Measurements from ENCODE around the gene MATN4. TPM values are rescaled to one million over a fixed set of nuclear protein-coding genes. Genes with fewer than 3 reads are reported as not detected.

The MATN4 gene
- total RNA-seq, 2 experiments from 2014 or later = 0.38 TPM; not detected in 1

DNA sequence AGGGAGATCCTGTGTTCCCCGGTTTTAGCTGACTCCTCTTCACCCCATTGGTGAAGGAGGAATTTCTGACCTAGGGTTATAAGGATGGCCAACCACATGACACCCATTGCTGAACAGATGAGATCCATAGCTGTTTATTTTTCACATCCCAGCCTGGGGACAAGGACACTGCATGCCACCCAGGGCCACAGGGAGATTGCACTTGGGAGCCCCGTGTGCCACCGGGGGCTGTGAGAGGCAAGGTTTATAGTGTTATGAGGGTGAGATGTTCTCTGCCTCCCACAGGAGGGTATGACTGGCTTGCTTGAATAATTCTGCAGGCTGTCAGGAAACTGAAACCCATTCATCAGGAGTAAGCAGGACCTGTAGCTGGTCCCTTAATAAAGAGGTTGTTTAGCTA lies 39.0 kb downstream of the MATN4 start:
- no peaks in the 10 kb centered on the region for H3K36me3 ChIP-seq (ENCODE audit: insufficient read depth, low read length)
- BruUV-seq (replicated peaks) = no TSS peak
- POLR2A ChIA-PET = no interaction called here
- no peaks in the 10 kb centered on the region for H3K4me1 ChIP-seq (ENCODE audit: insufficient read depth, low read length, poor library complexity, severe bottlenecking)
- no peak overlapping the region for H3K4me3 ChIP-seq (ENCODE audit: low read depth, low read length, poor library complexity, severe bottlenecking)
- no peak for DNase-seq (ENCODE audit: low spot score)
- H3K79me2 ChIP-seq (ENCODE audit: insufficient read depth, low read depth, low read length) = no peaks in the 10 kb centered on the region
- H3K4me2 ChIP-seq (ENCODE audit: low read length) = no peak overlapping the region
- no peak overlapping the region for H3K27ac ChIP-seq (ENCODE audit: low read depth, low read length, poor library complexity, severe bottlenecking)
- intact Hi-C loops (cut with micrococcal nuclease; ENCODE audit: unreplicated experiment) = no loop called here
- no peak overlapping the region for H2AFZ ChIP-seq (ENCODE audit: low read length)
- TF ChIP-seq EZH2phosphoT487 (IDR thresholded peaks at IDR 0.05; ENCODE audit: borderline replicate concordance, low read depth, low read length) = no peak
- no peaks in the 10 kb centered on the region for H4K20me1 ChIP-seq (ENCODE audit: insufficient read depth, low read length)
- CTCF ChIA-PET (ENCODE audit: unreplicated experiment) = no interaction called here
- H3K9me2 ChIP-seq (ENCODE audit: insufficient read depth, low read length) = no peaks in the 10 kb centered on the region
- H3K9me3 ChIP-seq (ENCODE audit: low read length) = no peaks in the 10 kb centered on the region

DNA sequence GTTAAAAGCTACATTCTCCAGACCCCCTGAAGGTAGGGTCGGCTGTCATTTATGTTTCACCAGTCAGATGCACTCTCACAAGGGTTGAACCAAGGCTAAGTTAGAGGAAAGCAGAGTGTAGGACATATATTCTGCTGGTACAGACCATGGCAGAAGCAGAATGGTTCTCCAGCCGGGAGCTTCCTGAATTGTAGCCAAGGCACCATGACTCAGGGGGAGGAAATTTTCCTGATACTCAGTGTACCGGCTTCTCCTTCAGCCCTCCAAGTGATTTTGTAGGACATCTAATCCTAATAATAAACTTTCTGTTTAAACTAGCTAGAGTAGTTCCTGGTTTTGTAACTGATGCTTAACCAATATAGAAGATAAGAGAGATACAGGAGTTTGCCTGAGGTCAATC lies 39.6 kb downstream of the MATN4 start:
- no peak for DNase-seq (ENCODE audit: low spot score)
- no peaks in the 10 kb centered on the region for H3K79me2 ChIP-seq (ENCODE audit: insufficient read depth, low read depth, low read length)
- ChIA-PET CTCF (ENCODE audit: unreplicated experiment) (no interaction called here), POLR2A (no interaction called here)
- TF ChIP-seq, protein P1, sequence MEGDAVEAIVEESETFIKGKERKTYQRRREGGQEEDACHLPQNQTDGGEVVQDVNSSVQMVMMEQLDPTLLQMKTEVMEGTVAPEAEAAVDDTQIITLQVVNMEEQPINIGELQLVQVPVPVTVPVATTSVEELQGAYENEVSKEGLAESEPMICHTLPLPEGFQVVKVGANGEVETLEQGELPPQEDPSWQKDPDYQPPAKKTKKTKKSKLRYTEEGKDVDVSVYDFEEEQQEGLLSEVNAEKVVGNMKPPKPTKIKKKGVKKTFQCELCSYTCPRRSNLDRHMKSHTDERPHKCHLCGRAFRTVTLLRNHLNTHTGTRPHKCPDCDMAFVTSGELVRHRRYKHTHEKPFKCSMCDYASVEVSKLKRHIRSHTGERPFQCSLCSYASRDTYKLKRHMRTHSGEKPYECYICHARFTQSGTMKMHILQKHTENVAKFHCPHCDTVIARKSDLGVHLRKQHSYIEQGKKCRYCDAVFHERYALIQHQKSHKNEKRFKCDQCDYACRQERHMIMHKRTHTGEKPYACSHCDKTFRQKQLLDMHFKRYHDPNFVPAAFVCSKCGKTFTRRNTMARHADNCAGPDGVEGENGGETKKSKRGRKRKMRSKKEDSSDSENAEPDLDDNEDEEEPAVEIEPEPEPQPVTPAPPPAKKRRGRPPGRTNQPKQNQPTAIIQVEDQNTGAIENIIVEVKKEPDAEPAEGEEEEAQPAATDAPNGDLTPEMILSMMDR (conservative IDR thresholded peaks at IDR 0.05; ENCODE audit: low read length) = no peak
- no peak for TF ChIP-seq EZH2phosphoT487 (IDR thresholded peaks at IDR 0.05; ENCODE audit: borderline replicate concordance, low read depth, low read length)
- no peak overlapping the region for H3K27ac ChIP-seq (ENCODE audit: low read depth, low read length, poor library complexity, severe bottlenecking)
- no peak overlapping the region for H3K4me3 ChIP-seq (ENCODE audit: low read depth, low read length, poor library complexity, severe bottlenecking)
- H3K4me1 ChIP-seq (ENCODE audit: insufficient read depth, low read length, poor library complexity, severe bottlenecking) = no peaks in the 10 kb centered on the region
- BruUV-seq (replicated peaks) = no TSS peak
- no peaks in the 10 kb centered on the region for H3K36me3 ChIP-seq (ENCODE audit: insufficient read depth, low read length)
- H4K20me1 ChIP-seq (ENCODE audit: insufficient read depth, low read length) = no peaks in the 10 kb centered on the region
- H3K9me3 ChIP-seq (ENCODE audit: low read length) = no peaks in the 10 kb centered on the region
- intact Hi-C loops (cut with micrococcal nuclease; ENCODE audit: unreplicated experiment) = no loop called here
- H3K9me2 ChIP-seq (ENCODE audit: insufficient read depth, low read length) = no peaks in the 10 kb centered on the region
- H2AFZ ChIP-seq (ENCODE audit: low read length) = no peak overlapping the region
- no peak overlapping the region for H3K4me2 ChIP-seq (ENCODE audit: low read length)

DNA sequence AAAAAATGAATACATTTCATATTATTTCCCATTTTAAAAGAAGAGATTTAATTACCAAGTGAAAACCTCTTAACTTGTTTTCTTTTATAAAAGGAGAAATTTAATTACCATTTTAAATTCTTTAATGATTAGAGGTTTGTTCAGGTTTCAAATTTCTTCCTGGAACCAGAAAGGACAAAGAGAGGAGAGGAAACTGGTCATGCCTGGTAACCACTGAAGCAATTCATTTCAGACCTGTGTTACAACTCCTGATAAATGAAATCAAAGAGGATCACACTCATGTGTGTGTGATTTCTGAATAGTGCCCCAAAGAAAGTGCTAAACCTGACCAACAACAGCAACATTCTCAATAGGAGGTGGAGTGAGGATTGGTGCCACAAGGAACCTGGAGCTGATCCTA lies 41.1 kb downstream of the MATN4 start:
- Histone ChIP-seq H3K9me2 (ENCODE audit: insufficient read depth, low read length) (no peaks in the 10 kb centered on the region), H3K9me3 (ENCODE audit: low read length) (no peaks in the 10 kb centered on the region), H3K4me3 (ENCODE audit: low read depth, low read length, poor library complexity, severe bottlenecking) (no peak overlapping the region), H3K36me3 (ENCODE audit: insufficient read depth, low read length) (no peaks in the 10 kb centered on the region), H2AFZ (ENCODE audit: low read length) (no peak overlapping the region), H3K27ac (ENCODE audit: low read depth, low read length, poor library complexity, severe bottlenecking) (no peak overlapping the region), H4K20me1 (ENCODE audit: insufficient read depth, low read length) (no peaks in the 10 kb centered on the region), H3K4me2 (ENCODE audit: low read length) (no peak overlapping the region), H3K79me2 (ENCODE audit: insufficient read depth, low read depth, low read length) (no peaks in the 10 kb centered on the region), H3K4me1 (ENCODE audit: insufficient read depth, low read length, poor library complexity, severe bottlenecking) (no peaks in the 10 kb centered on the region)
- intact Hi-C loops (cut with micrococcal nuclease; ENCODE audit: unreplicated experiment) = no loop called here
- TF ChIP-seq, protein P1 (conservative IDR thresholded peaks at IDR 0.05; ENCODE audit: low read length) = no peak
- no peak for TF ChIP-seq EZH2phosphoT487 (IDR thresholded peaks at IDR 0.05; ENCODE audit: borderline replicate concordance, low read depth, low read length)
- ChIA-PET CTCF (ENCODE audit: unreplicated experiment) (no interaction called here), POLR2A (no interaction called here)
- no TSS peak for BruUV-seq (replicated peaks)
- no peak for DNase-seq (ENCODE audit: low spot score)
